ENCODE measurements around the gene C5AR1. TPM values are rescaled to one million over a fixed set of nuclear protein-coding genes. Genes with fewer than 3 reads are reported as not detected.

The C5AR1 gene
- total RNA-seq, 1 donor from 2014 or later, result 3.9 TPM

DNA sequence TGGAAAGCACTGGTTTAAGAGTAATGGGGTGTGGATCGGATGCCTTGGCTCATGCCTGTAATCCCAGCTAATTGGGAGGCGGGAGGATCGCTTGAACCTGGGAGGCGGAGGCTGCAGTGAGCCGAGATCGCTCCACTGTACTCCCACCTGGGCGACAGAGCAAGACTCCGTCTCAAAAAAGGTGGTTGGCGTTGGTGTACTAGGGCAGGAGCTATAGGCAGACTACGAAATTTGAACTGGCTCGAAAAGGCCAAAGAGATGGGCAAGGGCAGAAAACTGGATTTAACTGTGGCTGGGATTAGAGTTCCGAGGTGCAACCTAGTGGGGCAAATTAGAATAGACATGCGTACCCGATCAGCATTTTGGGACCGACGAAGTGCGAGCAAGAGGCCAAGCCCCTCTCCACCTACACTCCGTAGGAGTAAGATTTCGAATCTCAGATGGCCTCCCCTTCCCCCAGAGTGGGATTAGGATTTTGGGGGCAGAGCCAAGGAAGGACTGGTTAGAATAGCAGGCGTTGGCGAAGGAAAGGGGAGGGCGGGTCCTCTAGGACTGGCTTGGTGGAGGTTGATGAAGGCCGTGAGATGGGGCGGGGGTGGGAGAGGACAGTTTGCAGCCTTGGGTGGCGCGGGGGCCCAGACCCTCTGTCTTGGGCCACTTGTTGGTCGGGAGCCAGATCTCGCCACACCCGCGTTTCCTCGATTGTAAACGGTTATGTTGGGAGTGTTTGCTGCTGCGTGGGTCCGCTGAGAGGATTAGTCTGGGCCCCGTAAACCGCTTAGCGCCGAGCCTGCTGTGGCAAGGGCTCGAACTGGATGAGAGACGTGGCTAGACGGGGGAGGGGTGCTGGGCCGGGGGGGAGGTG lies 37.0 kb upstream of the C5AR1 start:
- peaks cover 38% of the 10 kb centered on the region for H3K36me3 ChIP-seq
- intact Hi-C loops (cut with micrococcal nuclease), result no loop called here
- H3K27ac ChIP-seq (replicated peaks), result peak overlapping the region; percentile 98
- H3K4me3 ChIP-seq, result peak overlapping the region; percentile 82
- H3K9me3 ChIP-seq (replicated peaks), result no peaks in the 10 kb centered on the region
- no peaks in the 10 kb centered on the region for H3K27me3 ChIP-seq (ENCODE audit: low read depth)
- peaks cover 50% of the 10 kb centered on the region for H3K4me1 ChIP-seq
- TF ChIP-seq, protein P1, sequence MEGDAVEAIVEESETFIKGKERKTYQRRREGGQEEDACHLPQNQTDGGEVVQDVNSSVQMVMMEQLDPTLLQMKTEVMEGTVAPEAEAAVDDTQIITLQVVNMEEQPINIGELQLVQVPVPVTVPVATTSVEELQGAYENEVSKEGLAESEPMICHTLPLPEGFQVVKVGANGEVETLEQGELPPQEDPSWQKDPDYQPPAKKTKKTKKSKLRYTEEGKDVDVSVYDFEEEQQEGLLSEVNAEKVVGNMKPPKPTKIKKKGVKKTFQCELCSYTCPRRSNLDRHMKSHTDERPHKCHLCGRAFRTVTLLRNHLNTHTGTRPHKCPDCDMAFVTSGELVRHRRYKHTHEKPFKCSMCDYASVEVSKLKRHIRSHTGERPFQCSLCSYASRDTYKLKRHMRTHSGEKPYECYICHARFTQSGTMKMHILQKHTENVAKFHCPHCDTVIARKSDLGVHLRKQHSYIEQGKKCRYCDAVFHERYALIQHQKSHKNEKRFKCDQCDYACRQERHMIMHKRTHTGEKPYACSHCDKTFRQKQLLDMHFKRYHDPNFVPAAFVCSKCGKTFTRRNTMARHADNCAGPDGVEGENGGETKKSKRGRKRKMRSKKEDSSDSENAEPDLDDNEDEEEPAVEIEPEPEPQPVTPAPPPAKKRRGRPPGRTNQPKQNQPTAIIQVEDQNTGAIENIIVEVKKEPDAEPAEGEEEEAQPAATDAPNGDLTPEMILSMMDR (IDR thresholded peaks at IDR 0.05; ENCODE audit: borderline replicate concordance), result no peak
- DNase-seq, result peak; percentile 52

DNA sequence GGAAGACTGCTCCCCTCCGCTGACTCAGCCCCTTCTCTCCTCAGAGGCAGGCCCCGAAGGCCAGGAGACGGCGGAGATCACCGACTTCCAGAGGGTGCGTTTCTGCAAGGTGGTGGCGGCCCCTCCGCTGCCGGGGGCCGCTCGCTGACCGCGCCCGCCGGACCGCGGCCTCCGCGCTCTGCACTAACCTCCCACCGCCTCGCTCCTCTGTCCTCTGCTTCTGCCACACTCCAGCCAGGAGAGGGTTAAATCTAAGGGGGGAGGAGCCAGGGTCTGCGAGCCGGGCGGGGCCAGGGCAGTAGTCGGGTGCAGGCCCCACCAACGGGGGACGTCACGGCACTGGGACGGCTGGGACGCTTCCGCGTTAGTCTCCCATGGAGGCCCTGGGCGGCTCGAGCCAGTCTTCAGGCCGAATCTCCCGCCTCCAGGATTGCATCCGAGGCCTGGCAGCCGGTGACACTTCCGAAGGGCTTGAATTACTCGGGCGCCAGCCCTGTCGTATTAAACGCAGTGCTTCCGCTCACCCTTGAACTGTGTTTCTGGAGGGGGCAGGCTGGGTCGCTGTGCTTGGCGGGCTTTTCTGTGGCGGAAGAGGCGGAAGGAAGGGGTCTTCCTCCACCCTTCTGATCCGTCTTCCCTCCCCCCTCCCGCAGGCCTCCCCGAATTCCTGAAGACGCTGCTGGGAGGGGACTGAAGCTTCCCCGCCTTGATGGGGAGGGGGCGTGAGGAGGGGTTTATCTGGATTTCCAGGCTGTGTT lies 36.2 kb upstream of the C5AR1 start:
- peaks cover 30% of the 10 kb centered on the region for H3K36me3 ChIP-seq
- H3K4me1 ChIP-seq, result peaks cover 57% of the 10 kb centered on the region
- no peaks in the 10 kb centered on the region for H3K9me3 ChIP-seq (replicated peaks)
- no peaks in the 10 kb centered on the region for H3K27me3 ChIP-seq (ENCODE audit: low read depth)
- intact Hi-C loops (cut with micrococcal nuclease), result no loop called here
- H3K4me3 ChIP-seq, result peak overlapping the region; percentile 82
- TF ChIP-seq, protein P1 (IDR thresholded peaks at IDR 0.05; ENCODE audit: borderline replicate concordance), result no peak
- peak; percentile 92 for DNase-seq
- peak overlapping the region; percentile 98 for H3K27ac ChIP-seq (replicated peaks)

DNA sequence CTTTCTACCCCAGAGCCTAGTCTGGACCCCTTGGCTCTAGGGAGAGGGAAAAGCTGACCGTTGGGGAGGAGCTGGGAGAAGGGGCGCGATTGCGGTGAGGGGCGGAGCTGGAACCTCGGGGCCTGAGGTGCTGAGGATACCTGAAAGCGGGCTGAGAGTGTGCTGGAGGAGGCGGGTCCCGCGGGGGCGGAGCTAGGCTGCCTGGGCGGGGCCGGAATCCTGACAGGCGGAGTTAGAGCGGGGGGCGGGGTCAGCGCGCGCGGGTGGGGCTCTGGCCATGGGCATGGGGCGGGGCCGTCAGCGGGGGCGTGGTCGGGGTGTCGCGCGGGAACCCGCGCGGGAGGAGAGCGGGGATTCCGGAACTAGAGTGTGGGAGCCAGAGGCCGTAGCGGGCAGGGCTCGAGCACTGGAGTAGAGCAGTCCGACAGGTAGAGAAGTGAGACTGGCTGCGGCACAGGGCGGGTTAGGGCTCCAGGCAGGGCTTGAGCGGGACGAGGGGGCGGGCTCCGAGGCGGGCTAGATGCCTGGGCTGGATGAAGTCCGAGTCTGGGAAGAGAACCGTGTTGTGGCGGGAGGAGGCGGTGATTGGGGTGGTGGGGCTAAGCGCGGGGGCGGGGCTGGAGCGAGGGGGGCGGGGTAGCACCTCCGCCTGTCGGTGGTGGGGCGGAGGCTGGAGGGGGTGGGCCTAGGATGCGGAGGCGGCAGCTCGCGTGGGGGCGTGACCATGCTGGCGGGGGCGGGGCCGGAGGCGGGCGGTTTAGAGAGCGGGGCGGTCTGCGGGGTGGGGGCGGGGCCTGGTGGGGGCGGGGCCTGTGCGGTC lies 35.4 kb upstream of the C5AR1 start, which contains the start of gene INAFM1:
Gene INAFM1 (plus strand): TSS at position 815 of the 820 bp plus-strand sequence. CDS start 35 bp downstream, outside the sequence.
- Histone ChIP-seq H3K4me3 (peak within 1 kb of the TSS; percentile 82), H3K9me3 (replicated peaks) (no peaks in the 10 kb centered on the region), H3K4me1 (peaks cover 60% of the 10 kb centered on the region), H3K27me3 (ENCODE audit: low read depth) (no peaks in the 10 kb centered on the region), H3K36me3 (peaks cover 22% of the 10 kb centered on the region), H3K27ac (replicated peaks) (peak within 1 kb of the TSS; percentile 98)
- peak; percentile 97 for DNase-seq
- intact Hi-C loops (cut with micrococcal nuclease), result no loop called here
- TF ChIP-seq, protein P1 (IDR thresholded peaks at IDR 0.05; ENCODE audit: borderline replicate concordance), result no peak

DNA sequence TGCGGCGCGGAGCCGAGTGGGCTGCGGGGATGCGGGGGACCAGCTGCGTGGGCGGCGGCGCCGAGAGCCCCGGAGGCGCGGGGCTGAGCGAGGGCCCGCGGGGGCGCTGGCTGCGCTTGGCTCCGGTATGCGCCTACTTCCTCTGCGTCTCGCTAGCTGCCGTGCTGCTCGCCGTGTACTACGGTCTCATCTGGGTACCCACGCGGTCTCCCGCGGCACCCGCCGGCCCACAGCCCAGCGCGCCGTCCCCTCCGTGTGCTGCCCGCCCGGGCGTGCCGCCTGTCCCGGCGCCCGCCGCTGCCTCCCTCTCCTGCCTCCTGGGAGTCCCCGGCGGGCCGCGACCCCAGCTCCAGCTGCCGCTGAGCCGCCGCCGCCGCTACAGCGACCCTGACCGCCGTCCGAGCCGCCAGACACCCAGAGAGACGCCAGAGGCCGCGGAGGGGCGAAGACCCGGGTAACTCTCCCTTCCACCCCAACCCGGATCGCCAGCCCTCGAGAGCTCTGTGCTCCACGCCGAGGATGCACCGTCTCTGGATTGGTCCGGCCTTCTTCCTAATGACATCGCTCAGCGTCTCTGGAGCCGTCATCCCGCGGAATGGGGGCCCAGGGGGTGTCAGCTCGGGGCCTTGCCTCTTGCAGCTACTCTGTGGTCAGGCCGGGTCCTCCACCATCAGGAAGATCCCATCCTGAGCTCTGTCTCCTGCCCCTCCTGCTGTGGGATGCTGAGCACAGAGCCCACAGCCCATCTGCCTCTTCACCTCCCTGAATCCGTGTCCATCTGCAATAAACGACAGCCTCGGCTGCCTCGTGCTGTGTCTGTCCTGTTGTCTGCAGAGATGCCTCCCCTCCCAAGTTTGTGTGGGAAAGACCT lies 34.5 kb upstream of the C5AR1 start:
- Histone ChIP-seq H3K27ac (replicated peaks) (peak overlapping the region; percentile 98), H3K9me3 (replicated peaks) (no peaks in the 10 kb centered on the region), H3K36me3 (peaks cover 14% of the 10 kb centered on the region), H3K4me3 (peak overlapping the region; percentile 82), H3K27me3 (ENCODE audit: low read depth) (no peaks in the 10 kb centered on the region), H3K4me1 (peaks cover 60% of the 10 kb centered on the region)
- TF ChIP-seq, protein P1 (IDR thresholded peaks at IDR 0.05; ENCODE audit: borderline replicate concordance), result no peak
- peak; percentile 22 for DNase-seq
- intact Hi-C loops (cut with micrococcal nuclease), result no loop called here

Measured in left ventricle myocardium inferior (tissue), 1 donor.